ENCODE results near the gene DAZL. TPM values are rescaled to one million over a fixed set of nuclear protein-coding genes. Genes with fewer than 3 reads are reported as not detected.

The DAZL gene
- total RNA-seq, 6 experiments from 2014 or later: not detected

DNA sequence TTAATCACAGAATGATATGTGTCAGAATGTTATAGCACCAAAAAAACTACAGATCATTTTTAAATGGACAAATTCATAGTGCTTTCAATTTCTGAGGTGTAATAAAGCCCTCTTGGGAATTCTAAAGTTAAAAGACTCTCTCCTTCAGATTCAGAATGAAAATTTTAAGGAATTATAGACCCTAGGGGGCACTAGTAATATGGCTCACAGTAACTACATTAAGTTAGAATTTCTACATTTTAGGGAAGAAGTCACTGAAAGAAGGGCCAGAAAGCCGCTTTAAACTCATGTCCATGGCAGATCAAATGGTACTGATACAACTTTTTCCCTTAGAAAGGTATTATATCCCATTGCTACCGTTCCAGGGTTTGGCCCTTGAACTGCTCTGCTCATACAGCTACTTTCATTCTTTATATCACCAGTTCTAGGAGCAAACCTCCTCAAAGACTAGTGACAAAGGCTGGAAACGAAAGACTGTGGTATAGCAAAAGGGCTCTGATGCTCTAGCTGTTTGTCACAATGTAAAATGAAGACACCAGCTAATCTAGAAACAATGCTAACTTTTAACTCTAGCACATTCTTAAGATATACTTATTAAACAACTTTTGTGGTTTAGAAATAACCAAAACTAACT, 18.1 kb downstream of the DAZL start:
- H3K27ac ChIP-seq: no peak overlapping the region
- no peak overlapping the region for H3K4me3 ChIP-seq
- ATAC-seq: no peak
- H3K4me1 ChIP-seq: no peaks in the 10 kb centered on the region
- H3K9me3 ChIP-seq: no peaks in the 10 kb centered on the region
- TF ChIP-seq, protein P1, sequence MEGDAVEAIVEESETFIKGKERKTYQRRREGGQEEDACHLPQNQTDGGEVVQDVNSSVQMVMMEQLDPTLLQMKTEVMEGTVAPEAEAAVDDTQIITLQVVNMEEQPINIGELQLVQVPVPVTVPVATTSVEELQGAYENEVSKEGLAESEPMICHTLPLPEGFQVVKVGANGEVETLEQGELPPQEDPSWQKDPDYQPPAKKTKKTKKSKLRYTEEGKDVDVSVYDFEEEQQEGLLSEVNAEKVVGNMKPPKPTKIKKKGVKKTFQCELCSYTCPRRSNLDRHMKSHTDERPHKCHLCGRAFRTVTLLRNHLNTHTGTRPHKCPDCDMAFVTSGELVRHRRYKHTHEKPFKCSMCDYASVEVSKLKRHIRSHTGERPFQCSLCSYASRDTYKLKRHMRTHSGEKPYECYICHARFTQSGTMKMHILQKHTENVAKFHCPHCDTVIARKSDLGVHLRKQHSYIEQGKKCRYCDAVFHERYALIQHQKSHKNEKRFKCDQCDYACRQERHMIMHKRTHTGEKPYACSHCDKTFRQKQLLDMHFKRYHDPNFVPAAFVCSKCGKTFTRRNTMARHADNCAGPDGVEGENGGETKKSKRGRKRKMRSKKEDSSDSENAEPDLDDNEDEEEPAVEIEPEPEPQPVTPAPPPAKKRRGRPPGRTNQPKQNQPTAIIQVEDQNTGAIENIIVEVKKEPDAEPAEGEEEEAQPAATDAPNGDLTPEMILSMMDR (IDR thresholded peaks at IDR 0.05): no peak
- TF ChIP-seq POLR2A (IDR thresholded peaks at IDR 0.05): no peak
- intact Hi-C loops (cut with DNase I): no loop called here
- no peak for DNase-seq
- H3K27me3 ChIP-seq: no peaks in the 10 kb centered on the region
- no peaks in the 10 kb centered on the region for H3K36me3 ChIP-seq
- WGBS (ENCODE audit: insufficient coverage, low coverage, low lambda C conversion rate, missing lambda C conversion rate): 76% methylated on average over 3 of the region's 3 CpGs

- Histone ChIP-seq H3K36me3 (no peaks in the 10 kb centered on the region), H3K4me3 (no peak overlapping the region), H3K27ac (no peak overlapping the region), H3K4me1 (no peaks in the 10 kb centered on the region), H3K9me3 (no peaks in the 10 kb centered on the region), H3K27me3 (no peaks in the 10 kb centered on the region)
- TF ChIP-seq, protein P1 (IDR thresholded peaks at IDR 0.05): no peak
- TF ChIP-seq POLR2A (IDR thresholded peaks at IDR 0.05): no peak
- 66% methylated on average over 2 of the region's 2 CpGs for WGBS (ENCODE audit: insufficient coverage, low coverage, low lambda C conversion rate, missing lambda C conversion rate)
- intact Hi-C loops (cut with DNase I): no loop called here
- DNase-seq (no peak), ATAC-seq (no peak)
Observed at GRCh38 chr3:16584880-16585279, 20.3 kb downstream of the DAZL start.

DNA sequence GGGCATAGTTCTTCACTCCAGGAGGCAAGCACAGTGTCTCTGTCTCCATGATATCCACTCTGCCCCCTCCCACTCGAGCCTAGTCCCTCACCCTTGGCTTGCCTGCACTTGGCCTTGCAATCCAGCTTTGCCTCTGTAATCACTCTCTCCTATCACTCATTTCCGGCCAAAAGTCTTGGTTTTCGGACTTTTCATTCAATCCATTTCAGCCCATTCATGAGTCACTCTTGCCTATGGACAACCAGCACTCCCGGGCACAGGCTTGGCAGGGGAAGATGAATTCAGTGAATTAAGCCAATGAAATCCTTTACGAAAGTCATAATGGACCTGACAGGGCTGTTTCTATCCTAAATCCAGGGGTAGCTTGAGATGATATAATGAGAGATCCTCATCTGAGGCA, 21.7 kb downstream of the DAZL start:
- Histone ChIP-seq H3K4me1 (no peaks in the 10 kb centered on the region), H3K27ac (no peak overlapping the region), H3K9me3 (no peaks in the 10 kb centered on the region), H3K4me3 (no peak overlapping the region), H3K27me3 (no peaks in the 10 kb centered on the region), H3K36me3 (no peaks in the 10 kb centered on the region)
- DNase-seq (no peak), ATAC-seq (no peak)
- WGBS (ENCODE audit: insufficient coverage, low coverage, low lambda C conversion rate, missing lambda C conversion rate): 79% methylated on average over 5 of the region's 5 CpGs
- intact Hi-C loops (cut with DNase I): no loop called here
- TF ChIP-seq, protein P1 (IDR thresholded peaks at IDR 0.05): no peak
- TF ChIP-seq POLR2A (IDR thresholded peaks at IDR 0.05): no peak

GRCh38 chr3:16570113-16570512, 35.1 kb downstream of the DAZL start:
- Histone ChIP-seq H3K4me3 (no peak overlapping the region), H3K9me3 (no peaks in the 10 kb centered on the region), H3K27me3 (no peaks in the 10 kb centered on the region), H3K4me1 (no peaks in the 10 kb centered on the region), H3K27ac (no peak overlapping the region), H3K36me3 (no peaks in the 10 kb centered on the region)
- intact Hi-C loops (cut with DNase I): no loop called here
- ATAC-seq: no peak
- TF ChIP-seq, protein P1 (IDR thresholded peaks at IDR 0.05): no peak
- no peak for TF ChIP-seq POLR2A (IDR thresholded peaks at IDR 0.05)
- WGBS (ENCODE audit: insufficient coverage, low coverage, low lambda C conversion rate, missing lambda C conversion rate): 61% methylated on average over 4 of the region's 4 CpGs
- no peak for DNase-seq

All from right lobe of liver (tissue), 6 donors.